BLaER1 treated with 17β-estradiol and CSF1 and Interleukin-3, amounts not matched to agents 10 nM and 100 nM (cell line): ENCODE data around the gene ZNF488.

ENCODE experiments used
- H3K27ac ChIP-seq, 11 experiments: shearing (Covaris generic); formaldehyde crosslinking; 2 replicates each; pipeline ENCODE4 v1.8.1; 2022
- H3K27me3 ChIP-seq, 11 experiments: shearing (Covaris generic); formaldehyde crosslinking; 2 replicates each; pipeline ENCODE4 v1.8.1; 2022
- H3K36me3 ChIP-seq, 11 experiments: shearing (Covaris generic); formaldehyde crosslinking; 2 replicates each; pipeline ENCODE4 v1.8.1; 2022
- H3K4me1 ChIP-seq, 10 experiments: shearing (Covaris generic); formaldehyde crosslinking; 2 replicates each; pipeline ENCODE4 v1.8.1; 2022
- H3K4me2 ChIP-seq, 11 experiments: shearing (Covaris generic); formaldehyde crosslinking; 2 replicates each; pipeline ENCODE4 v1.8.1; 2022
- H3K4me3 ChIP-seq, 10 experiments: shearing (Covaris generic); formaldehyde crosslinking; 2 replicates each; pipeline ENCODE4 v1.8.1; 2022
- H3K9ac ChIP-seq, 11 experiments: shearing (Covaris generic); formaldehyde crosslinking; 2 replicates each; pipeline ENCODE4 v1.8.1; 2022
- H3K9me3 ChIP-seq, 11 experiments: shearing (Covaris generic); formaldehyde crosslinking; replicated peaks in 1 of 11; 2 replicates each; pipeline ENCODE4 v1.8.1; 2022
- H4K20me1 ChIP-seq, 11 experiments: shearing (Covaris generic); formaldehyde crosslinking; 2 replicates each; pipeline ENCODE4 v1.8.1; 2022
- Cebpa-rat ChIP-seq, 11 experiments: shearing (Covaris generic); IDR thresholded peaks; 2 replicates each; pipeline ENCODE4 v1.8.1; 2022

The ZNF488 gene, protein sequence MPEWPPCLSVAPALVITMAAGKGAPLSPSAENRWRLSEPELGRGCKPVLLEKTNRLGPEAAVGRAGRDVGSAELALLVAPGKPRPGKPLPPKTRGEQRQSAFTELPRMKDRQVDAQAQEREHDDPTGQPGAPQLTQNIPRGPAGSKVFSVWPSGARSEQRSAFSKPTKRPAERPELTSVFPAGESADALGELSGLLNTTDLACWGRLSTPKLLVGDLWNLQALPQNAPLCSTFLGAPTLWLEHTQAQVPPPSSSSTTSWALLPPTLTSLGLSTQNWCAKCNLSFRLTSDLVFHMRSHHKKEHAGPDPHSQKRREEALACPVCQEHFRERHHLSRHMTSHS

GRCh38 chr10:47384148-47384921, at the start of gene ZNF488:
Gene ZNF488, minus strand, starts transcription at chr10:47384293. Its CDS starts 15,464 bp downstream, at chr10:47368829.
- H3K9ac ChIP-seq = peak within 1 kb of the TSS; percentile 71 to 83 (median 79); a peak in 21 of 22 replicates
- no peaks in the 10 kb centered on the region for H3K27me3 ChIP-seq
- H3K4me3 ChIP-seq = peak within 1 kb of the TSS; percentile 68 to 83 (median 77)
- H3K27ac ChIP-seq = peak within 1 kb of the TSS in 10 of 11 experiments; percentile 42 to 82 (median 74); a peak in 20 of 22 replicates
- H4K20me1 ChIP-seq = no peaks in the 10 kb centered on the region
- H3K4me2 ChIP-seq = peak within 1 kb of the TSS; percentile 87 to 98 (median 94)
- H3K9me3 ChIP-seq = peaks cover 23 to 38% (median 27%) of the 10 kb centered on the region in 11 experiments
- no peaks in the 10 kb centered on the region for H3K36me3 ChIP-seq
- peaks cover 0 to 17% (median 12%) of the 10 kb centered on the region in 10 experiments; a peak in 16 of 20 replicates for H3K4me1 ChIP-seq
- TF ChIP-seq Cebpa-rat (IDR thresholded peaks at IDR 0.05) = no peak

DNA sequence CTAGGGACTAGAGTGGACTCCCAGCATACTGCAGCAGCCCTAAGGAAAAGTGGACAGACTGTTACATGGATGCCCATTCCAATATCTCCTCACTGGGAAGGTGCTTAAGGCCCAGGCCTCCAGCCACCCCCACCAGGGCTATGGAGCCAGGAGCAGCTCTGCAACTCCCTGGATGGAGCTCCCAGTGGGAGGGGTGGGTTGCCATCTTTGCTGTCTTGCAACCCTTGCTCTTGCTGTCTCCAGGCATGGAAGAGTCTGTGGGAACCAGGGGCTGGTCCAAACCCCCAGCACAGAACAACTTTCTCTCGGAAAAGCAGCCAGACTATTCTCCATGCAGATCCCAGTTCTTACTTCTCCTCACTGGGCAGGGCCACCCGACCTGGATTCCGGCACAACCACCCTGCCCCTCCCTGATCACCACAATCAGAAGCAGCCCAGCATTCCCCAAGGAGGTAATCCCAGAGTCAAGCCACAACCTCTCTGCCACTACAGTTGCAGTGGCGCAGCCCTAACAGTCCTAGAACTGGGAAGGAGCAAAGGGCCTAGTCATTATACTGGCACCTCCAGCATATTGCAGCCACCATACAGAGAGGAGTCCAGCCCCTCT, 41.8 kb upstream of the ZNF488 start:
- H3K4me2 ChIP-seq = no peak overlapping the region
- H3K36me3 ChIP-seq = no peaks in the 10 kb centered on the region
- peaks cover 0 to 6% (median 0%) of the 10 kb centered on the region in 11 experiments; a peak in 3 of 22 replicates for H3K9me3 ChIP-seq
- H4K20me1 ChIP-seq = no peaks in the 10 kb centered on the region
- no peak overlapping the region for H3K27ac ChIP-seq
- no peaks in the 10 kb centered on the region for H3K27me3 ChIP-seq
- no peak for TF ChIP-seq Cebpa-rat (IDR thresholded peaks at IDR 0.05)
- no peak overlapping the region for H3K4me3 ChIP-seq
- H3K4me1 ChIP-seq = no peaks in the 10 kb centered on the region
- H3K9ac ChIP-seq = no peak overlapping the region

DNA sequence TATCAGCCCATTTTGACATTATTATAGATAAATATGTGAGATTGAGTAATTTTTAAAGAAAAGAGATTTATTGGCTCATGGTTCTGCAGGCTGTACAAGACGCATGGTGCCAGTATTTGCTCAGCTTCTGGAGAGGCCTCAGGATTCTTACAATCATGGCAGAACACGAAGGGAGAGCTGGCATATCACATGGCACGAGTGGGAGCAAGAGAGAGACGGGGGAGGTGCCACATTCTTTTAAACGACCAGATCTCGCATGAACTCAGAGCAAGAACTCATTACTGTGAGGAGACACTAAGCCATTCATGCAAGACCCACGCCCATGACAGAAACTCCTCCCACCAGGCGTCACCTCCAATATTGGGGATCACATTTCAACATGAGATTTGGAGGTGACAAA, 40.1 kb upstream of the ZNF488 start:
- H3K36me3 ChIP-seq = no peaks in the 10 kb centered on the region
- peaks cover 0 to 6% (median 0%) of the 10 kb centered on the region in 11 experiments; a peak in 3 of 22 replicates for H3K9me3 ChIP-seq
- H4K20me1 ChIP-seq = no peaks in the 10 kb centered on the region; a peak in 1 of 22 replicates
- H3K27me3 ChIP-seq = no peaks in the 10 kb centered on the region
- TF ChIP-seq Cebpa-rat (IDR thresholded peaks at IDR 0.05) = no peak
- H3K4me1 ChIP-seq = no peaks in the 10 kb centered on the region
- H3K9ac ChIP-seq = no peak overlapping the region
- no peak overlapping the region for H3K27ac ChIP-seq
- no peak overlapping the region for H3K4me3 ChIP-seq
- H3K4me2 ChIP-seq = no peak overlapping the region

GRCh38 chr10:47423476-47423875, 39.4 kb upstream of the ZNF488 start:
- H3K27ac ChIP-seq = no peak overlapping the region
- no peak for TF ChIP-seq Cebpa-rat (IDR thresholded peaks at IDR 0.05)
- H3K4me2 ChIP-seq = no peak overlapping the region
- no peaks in the 10 kb centered on the region; a peak in 1 of 22 replicates for H4K20me1 ChIP-seq
- no peaks in the 10 kb centered on the region for H3K27me3 ChIP-seq
- no peaks in the 10 kb centered on the region for H3K4me1 ChIP-seq
- H3K9ac ChIP-seq = no peak overlapping the region
- no peaks in the 10 kb centered on the region for H3K36me3 ChIP-seq
- peaks cover 0 to 4% (median 0%) of the 10 kb centered on the region in 11 experiments; a peak in 3 of 22 replicates for H3K9me3 ChIP-seq
- no peak overlapping the region for H3K4me3 ChIP-seq

DNA sequence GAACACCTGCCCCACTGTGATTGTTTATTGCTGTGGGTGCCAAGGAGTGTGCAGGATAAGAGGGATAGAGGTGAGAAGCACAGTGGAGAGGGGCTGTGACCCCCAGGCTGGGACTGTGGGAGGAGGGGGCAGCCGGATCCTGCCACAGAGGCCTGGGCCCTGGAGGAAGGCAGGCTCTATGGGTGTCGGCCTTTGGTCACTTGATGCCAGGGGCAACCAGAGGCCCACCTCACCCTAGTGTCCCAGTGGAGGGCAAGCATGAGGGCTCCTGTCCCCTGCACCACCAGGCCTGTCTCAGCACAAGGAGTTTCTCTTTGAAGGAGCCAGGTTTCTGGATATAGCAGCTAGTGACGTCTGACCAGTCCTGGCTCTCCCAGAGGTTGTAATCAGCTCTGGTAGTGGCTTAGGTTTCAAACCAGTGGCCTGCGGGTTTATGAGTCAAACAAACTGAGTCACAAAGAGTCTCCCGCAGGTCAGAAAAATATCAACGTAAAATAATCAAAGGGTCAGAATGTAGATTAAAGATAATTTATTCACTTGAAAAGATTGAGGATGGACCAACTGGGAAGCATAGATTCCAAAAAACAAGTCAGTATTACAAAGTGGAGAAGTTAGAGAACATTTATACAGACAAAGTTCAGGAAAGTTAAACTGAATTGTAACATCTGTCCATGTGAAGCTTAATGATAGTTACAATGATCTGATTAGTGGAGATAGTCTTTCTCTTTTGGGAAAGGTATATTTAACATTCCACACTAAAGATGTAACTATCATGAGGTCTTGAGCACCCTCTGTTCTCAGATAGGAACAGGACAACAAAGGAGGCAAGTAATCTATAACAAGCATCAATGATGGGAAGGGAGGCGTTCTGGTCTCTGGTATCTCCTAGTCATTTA, 37.2 kb upstream of the ZNF488 start:
- no peaks in the 10 kb centered on the region; a peak in 1 of 22 replicates for H4K20me1 ChIP-seq
- no peak for TF ChIP-seq Cebpa-rat (IDR thresholded peaks at IDR 0.05)
- no peaks in the 10 kb centered on the region for H3K36me3 ChIP-seq
- no peak overlapping the region for H3K4me3 ChIP-seq
- H3K9ac ChIP-seq = no peak overlapping the region
- H3K9me3 ChIP-seq = peaks cover 0 to 5% (median 0%) of the 10 kb centered on the region in 11 experiments; a peak in 1 of 22 replicates
- H3K4me2 ChIP-seq = no peak overlapping the region
- no peaks in the 10 kb centered on the region for H3K4me1 ChIP-seq
- H3K27ac ChIP-seq = no peak overlapping the region
- H3K27me3 ChIP-seq = no peaks in the 10 kb centered on the region

GRCh38 chr10:47420305-47421056, 36.4 kb upstream of the ZNF488 start:
- Histone ChIP-seq H3K36me3 (no peaks in the 10 kb centered on the region), H3K4me2 (no peak overlapping the region), H3K27ac (no peak overlapping the region), H3K9me3 (peaks cover 0 to 5% (median 0%) of the 10 kb centered on the region in 11 experiments; a peak in 1 of 22 replicates), H3K27me3 (no peaks in the 10 kb centered on the region), H3K9ac (no peak overlapping the region), H3K4me1 (no peaks in the 10 kb centered on the region), H4K20me1 (no peaks in the 10 kb centered on the region; a peak in 1 of 22 replicates), H3K4me3 (no peak overlapping the region)
- no peak for TF ChIP-seq Cebpa-rat (IDR thresholded peaks at IDR 0.05)

- Histone ChIP-seq H3K27ac (no peak overlapping the region), H3K36me3 (no peaks in the 10 kb centered on the region), H3K4me2 (no peak overlapping the region), H4K20me1 (no peaks in the 10 kb centered on the region; a peak in 1 of 22 replicates), H3K9ac (no peak overlapping the region), H3K4me3 (no peak overlapping the region), H3K4me1 (no peaks in the 10 kb centered on the region), H3K27me3 (no peaks in the 10 kb centered on the region), H3K9me3 (peaks cover 0 to 5% (median 0%) of the 10 kb centered on the region in 11 experiments; a peak in 1 of 22 replicates)
- no peak for TF ChIP-seq Cebpa-rat (IDR thresholded peaks at IDR 0.05)
Measured at GRCh38 chr10:47419421-47419820, 35.3 kb upstream of the ZNF488 start.

- H3K36me3 ChIP-seq = no peaks in the 10 kb centered on the region
- no peak for TF ChIP-seq Cebpa-rat (IDR thresholded peaks at IDR 0.05)
- no peaks in the 10 kb centered on the region for H3K4me1 ChIP-seq
- H3K9ac ChIP-seq = no peak overlapping the region
- H3K4me3 ChIP-seq = no peak overlapping the region
- H3K27ac ChIP-seq = no peak overlapping the region
- no peak overlapping the region for H3K4me2 ChIP-seq
- peaks cover 0 to 5% (median 0%) of the 10 kb centered on the region in 11 experiments; a peak in 1 of 22 replicates for H3K9me3 ChIP-seq
- no peaks in the 10 kb centered on the region; a peak in 1 of 22 replicates for H4K20me1 ChIP-seq
- no peaks in the 10 kb centered on the region for H3K27me3 ChIP-seq
Measured at GRCh38 chr10:47418966-47419365, 34.9 kb upstream of the ZNF488 start.
